CMK (cell line): ENCODE measurements around the gene KLHL6.

Experiments used
- DNase-seq: peaks from one replicate; pipeline ENCODE4 v3.0.0-alpha.2; 2010; ENCODE audit warnings: low read depth

KLHL6 gene

GRCh38 chr3:183566880-183567279 lies 11.4 kb upstream of the KLHL6 start:
- DNase-seq = no peak

- no peak for DNase-seq
Observed at GRCh38 chr3:183564046-183564445, 8.5 kb upstream of the KLHL6 start.

- DNase-seq = no peak
Observed at GRCh38 chr3:183563536-183563874, 8.0 kb upstream of the KLHL6 start.

GRCh38 chr3:183560607-183561006 lies 5.1 kb upstream of the KLHL6 start:
- no peak for DNase-seq

GRCh38 chr3:183558495-183558894 lies 3.0 kb upstream of the KLHL6 start:
- no peak for DNase-seq

- no peak for DNase-seq
Observed at GRCh38 chr3:183556722-183557121, 1.2 kb upstream of the KLHL6 start.

GRCh38 chr3:183554377-183554776 lies 1.1 kb downstream of the KLHL6 start:
- no peak for DNase-seq

GRCh38 chr3:183553334-183554026 lies 2.0 kb downstream of the KLHL6 start:
- no peak for DNase-seq

GRCh38 chr3:183551930-183552329 lies 3.6 kb downstream of the KLHL6 start:
- no peak for DNase-seq

- DNase-seq = no peak
Observed at GRCh38 chr3:183548262-183548769, 7.2 kb downstream of the KLHL6 start.

- no peak for DNase-seq
Observed at GRCh38 chr3:183546625-183547024, 8.9 kb downstream of the KLHL6 start.

- DNase-seq = no peak
Observed at GRCh38 chr3:183545708-183546107, 9.8 kb downstream of the KLHL6 start.

GRCh38 chr3:183542355-183542754 lies 13.2 kb downstream of the KLHL6 start:
- no peak for DNase-seq

- DNase-seq = no peak
Observed at GRCh38 chr3:183541738-183542137, 13.8 kb downstream of the KLHL6 start.

- DNase-seq = no peak
Observed at GRCh38 chr3:183541235-183541655, 14.3 kb downstream of the KLHL6 start.

- no peak for DNase-seq
Observed at GRCh38 chr3:183540501-183541234, 14.8 kb downstream of the KLHL6 start.

- DNase-seq = no peak
Observed at GRCh38 chr3:183539811-183540210, 15.7 kb downstream of the KLHL6 start.

- DNase-seq = no peak
Observed at GRCh38 chr3:183538486-183538885, 17.0 kb downstream of the KLHL6 start.

- no peak for DNase-seq
Observed at GRCh38 chr3:183537295-183537730, 18.2 kb downstream of the KLHL6 start.

- DNase-seq = no peak
Observed at GRCh38 chr3:183536238-183536880, 19.1 kb downstream of the KLHL6 start.

- no peak for DNase-seq
Observed at GRCh38 chr3:183534249-183534648, 21.3 kb downstream of the KLHL6 start.

- DNase-seq = no peak
Observed at GRCh38 chr3:183533412-183534132, 21.9 kb downstream of the KLHL6 start.
